ENCODE data around the gene DDX10.

Gene DDX10

GRCh38 chr11:108664730-108665525 lies at the start of gene DDX10:
Gene DDX10, plus strand, starts transcription at chr11:108665069. Its CDS starts 85 bp downstream, at chr11:108665154.
- no peaks in the 10 kb centered on the region for H3K27me3 ChIP-seq
- peaks cover 0 to 36% (median 22%) of the 10 kb centered on the region in 4 donors for H3K4me1 ChIP-seq
- intact Hi-C loops (cut with DNase I; ENCODE audit: low total_unique reads), result loop anchor here (10.0 kb wide), 4 partner anchors 170 to 1430 kb away; partner anchors contain the start of genes ATM, C11orf65, NPAT and POGLUT3
- DNase-seq, result peak; percentile 97 to 99
- no peaks in the 10 kb centered on the region for H3K36me3 ChIP-seq
- no peaks in the 10 kb centered on the region for H3K9me3 ChIP-seq
- no peak for TF ChIP-seq CTCF (IDR thresholded peaks at IDR 0.05)
- peak within 1 kb of the TSS; percentile 72 to 84 for H3K4me3 ChIP-seq
- peak within 1 kb of the TSS; percentile 55 to 71 for H3K27ac ChIP-seq

- DNase-seq, result no peak
- Histone ChIP-seq H3K4me1 (no peaks in the 10 kb centered on the region), H3K27ac (no peak overlapping the region), H3K36me3 (no peaks in the 10 kb centered on the region), H3K9me3 (no peaks in the 10 kb centered on the region), H3K27me3 (peaks cover 0 to 1% of the 10 kb centered on the region in 2 donors), H3K4me3 (no peak overlapping the region)
- TF ChIP-seq CTCF (IDR thresholded peaks at IDR 0.05), result no peak
- intact Hi-C loops (cut with DNase I; ENCODE audit: low total_unique reads), result no loop called here
These were observed 48.3 kb upstream of the DDX10 start for GRCh38 chr11:108616549-108616948.

- intact Hi-C loops (cut with DNase I; ENCODE audit: low total_unique reads), result no loop called here
These were observed 47.8 kb upstream of the DDX10 start for GRCh38 chr11:108617055-108617454.

GRCh38 chr11:108618529-108618928 lies 46.3 kb upstream of the DDX10 start:
- intact Hi-C loops (cut with DNase I; ENCODE audit: low total_unique reads), result no loop called here
- no peak overlapping the region for H3K27ac ChIP-seq
- H3K36me3 ChIP-seq, result no peaks in the 10 kb centered on the region
- no peak for TF ChIP-seq CTCF (IDR thresholded peaks at IDR 0.05)
- DNase-seq, result no peak
- no peaks in the 10 kb centered on the region for H3K4me1 ChIP-seq
- H3K9me3 ChIP-seq, result no peaks in the 10 kb centered on the region
- no peak overlapping the region for H3K4me3 ChIP-seq
- no peaks in the 10 kb centered on the region for H3K27me3 ChIP-seq

More at GRCh38 chr11:108617055-108617454, 47.8 kb upstream of the DDX10 start:
- no peak for TF ChIP-seq CTCF (IDR thresholded peaks at IDR 0.05)
- Histone ChIP-seq H3K4me1 (no peaks in the 10 kb centered on the region), H3K4me3 (no peak overlapping the region), H3K27me3 (no peaks in the 10 kb centered on the region), H3K36me3 (no peaks in the 10 kb centered on the region), H3K27ac (no peak overlapping the region), H3K9me3 (no peaks in the 10 kb centered on the region)
- no peak for DNase-seq

GRCh38 chr11:108620958-108621772 lies 43.7 kb upstream of the DDX10 start:
- intact Hi-C loops (cut with DNase I; ENCODE audit: low total_unique reads), result no loop called here
- H3K4me3 ChIP-seq, result no peak overlapping the region
- no peak for TF ChIP-seq CTCF (IDR thresholded peaks at IDR 0.05)
- no peaks in the 10 kb centered on the region for H3K4me1 ChIP-seq
- DNase-seq, result no peak
- H3K36me3 ChIP-seq, result no peaks in the 10 kb centered on the region
- no peaks in the 10 kb centered on the region for H3K9me3 ChIP-seq
- H3K27me3 ChIP-seq, result no peaks in the 10 kb centered on the region
- H3K27ac ChIP-seq, result no peak overlapping the region
